MCF 10A (cell line): ENCODE data around the gene PRCD. TPM values are rescaled to one million over a fixed set of nuclear protein-coding genes. Genes with fewer than 3 reads are reported as not detected.
A peak's percentile ranks its signal among the peaks of the same experiment; 100 is the strongest.

Experiments used
- BruUV-seq: library from RNA; stranded (reverse); fragments of 400-500 nt; replicated peaks from 2 replicates; lab custom pipeline; 2021; lab: Mats Ljungman, UMichigan
- CTCF ChIA-PET: fragments of 300-600 bp; sonication (Branson Sonifier 250); formaldehyde crosslinking; extraction: SDS; loops from one replicate; lab custom pipeline; 2021; ENCODE audit warnings: antibody characterized with exemption, inconsistent platforms; lab: Yijun Ruan, JAX
- POLR2A ChIA-PET: fragments of 300-600, 350-650 bp; sonication (Branson Sonifier 250); formaldehyde crosslinking; extraction: SDS; loops from one replicate; lab custom pipeline; 2020; ENCODE audit warnings: antibody characterized with exemption, inconsistent platforms; lab: Yijun Ruan, JAX
- DNase-seq: peaks from one replicate; pipeline ENCODE4 v3.0.0-alpha.2; 2018; ENCODE audit not compliant: unreplicated experiment
- H3K27ac Mint-ChIP-seq: one replicate; pipeline ENCODE4 v1.8.0; 2022; ENCODE audit warnings: mild to moderate bottlenecking, low read depth, mixed read lengths; ENCODE audit not compliant: unreplicated experiment
- H3K27me3 Mint-ChIP-seq: one replicate; pipeline ENCODE4 v1.8.0; 2022; ENCODE audit warnings: mixed read lengths; ENCODE audit not compliant: insufficient read depth, unreplicated experiment
- H3K36me3 Mint-ChIP-seq: one replicate; pipeline ENCODE4 v1.8.0; 2022; ENCODE audit warnings: mild to moderate bottlenecking, moderate library complexity, mixed read lengths; ENCODE audit not compliant: insufficient read depth, unreplicated experiment
- H3K4me1 Mint-ChIP-seq: one replicate; pipeline ENCODE4 v1.8.0; 2022; ENCODE audit warnings: mixed read lengths; ENCODE audit not compliant: insufficient read depth, unreplicated experiment
- H3K4me3 Mint-ChIP-seq: one replicate; pipeline ENCODE4 v1.8.0; 2022; ENCODE audit warnings: mild to moderate bottlenecking, moderate library complexity, mixed read lengths; ENCODE audit not compliant: unreplicated experiment
- H3K9me3 Mint-ChIP-seq: one replicate; pipeline ENCODE4 v1.8.0; 2022; ENCODE audit warnings: mixed read lengths; ENCODE audit not compliant: unreplicated experiment
- intact Hi-C: fragments of 100-400 bp; cut with micrococcal nuclease; formaldehyde crosslinking; loops from 2 replicates; pipeline ENCODE4 v1.14.1; 2022
- total RNA-seq: library from RNA; stranded (reverse); gene quantifications from 2 replicates; pipeline ENCODE4 v1.2.3, GENCODE V29; 2022
- TF ChIP-seq, protein P1 (sequence below): fragments of 200-600 bp; IDR thresholded peaks from one replicate; pipeline ENCODE4 v1.8.0; 2022; ENCODE audit warnings: antibody characterized with exemption, mild to moderate bottlenecking; ENCODE audit not compliant: unreplicated experiment

Gene PRCD
- total RNA-seq, 1 experiment from 2014 or later = not detected

DNA sequence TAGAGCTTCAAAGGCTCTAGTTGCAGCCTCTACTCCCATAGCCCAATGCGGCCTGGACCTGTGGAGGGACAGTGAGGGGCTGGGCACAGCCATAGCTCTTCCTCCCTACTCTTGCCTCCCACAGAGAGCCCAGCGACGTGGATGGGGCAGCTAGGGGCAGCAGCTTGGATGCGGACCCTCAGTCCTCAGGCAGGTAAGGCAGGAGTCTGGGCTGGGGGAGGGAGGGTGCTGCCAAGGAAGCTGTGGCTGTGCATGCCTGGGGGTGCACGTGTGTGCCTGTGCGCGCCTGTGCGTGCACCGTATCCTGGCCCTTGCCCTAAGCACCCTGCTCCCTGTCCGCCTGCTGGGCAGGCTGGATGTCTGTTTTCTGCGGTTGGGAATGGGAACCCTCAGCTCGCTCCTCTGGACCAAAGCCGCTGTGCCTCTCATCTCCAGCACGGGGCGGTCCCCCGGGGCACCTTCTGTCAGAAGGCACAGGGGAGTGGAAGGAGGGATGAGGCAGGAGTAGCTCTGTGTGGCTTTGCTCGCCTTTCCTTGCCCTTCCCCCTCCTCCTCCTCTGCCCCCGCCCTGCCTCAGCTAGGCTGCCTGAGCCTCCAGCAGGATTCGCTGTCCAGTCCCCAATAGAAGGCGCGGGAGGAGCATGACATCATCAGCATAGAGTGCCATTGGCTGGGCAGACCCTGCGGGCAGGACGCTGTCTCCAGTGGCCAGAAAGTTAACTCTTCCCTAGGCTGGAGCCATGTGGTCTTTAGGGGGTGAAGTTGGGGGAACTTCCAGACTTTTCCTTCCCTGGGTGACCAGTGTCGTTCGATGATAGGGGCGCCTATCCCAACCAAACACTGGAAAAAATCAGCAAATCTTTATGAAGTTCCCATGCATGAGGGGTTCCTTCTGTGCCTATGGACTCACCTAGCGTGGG is 797 bp downstream of the PRCD start:
- intact Hi-C loops = no loop called here
- ChIA-PET POLR2A (interaction anchor here (0.6 to 2.9 kb wide), 9 partner anchors 10 to 164 kb away, joined by 3 to 31 read pairs (median 5); no protein-coding TSS in a partner anchor), CTCF (interaction anchor here (0.5 to 1.7 kb wide), 6 partner anchors 18 to 890 kb away, joined by 3 to 9 read pairs (median 4); no protein-coding TSS in a partner anchor)
- peak; percentile 96 for DNase-seq
- Mint-ChIP-seq H3K4me1 (no peaks in the 10 kb centered on the region), H3K36me3 (no peaks in the 10 kb centered on the region), H3K27ac (no peak overlapping the region), H3K27me3 (peaks cover 12% of the 10 kb centered on the region), H3K9me3 (no peaks in the 10 kb centered on the region), H3K4me3 (peak overlapping the region; percentile 69)
- TF ChIP-seq, protein P1, sequence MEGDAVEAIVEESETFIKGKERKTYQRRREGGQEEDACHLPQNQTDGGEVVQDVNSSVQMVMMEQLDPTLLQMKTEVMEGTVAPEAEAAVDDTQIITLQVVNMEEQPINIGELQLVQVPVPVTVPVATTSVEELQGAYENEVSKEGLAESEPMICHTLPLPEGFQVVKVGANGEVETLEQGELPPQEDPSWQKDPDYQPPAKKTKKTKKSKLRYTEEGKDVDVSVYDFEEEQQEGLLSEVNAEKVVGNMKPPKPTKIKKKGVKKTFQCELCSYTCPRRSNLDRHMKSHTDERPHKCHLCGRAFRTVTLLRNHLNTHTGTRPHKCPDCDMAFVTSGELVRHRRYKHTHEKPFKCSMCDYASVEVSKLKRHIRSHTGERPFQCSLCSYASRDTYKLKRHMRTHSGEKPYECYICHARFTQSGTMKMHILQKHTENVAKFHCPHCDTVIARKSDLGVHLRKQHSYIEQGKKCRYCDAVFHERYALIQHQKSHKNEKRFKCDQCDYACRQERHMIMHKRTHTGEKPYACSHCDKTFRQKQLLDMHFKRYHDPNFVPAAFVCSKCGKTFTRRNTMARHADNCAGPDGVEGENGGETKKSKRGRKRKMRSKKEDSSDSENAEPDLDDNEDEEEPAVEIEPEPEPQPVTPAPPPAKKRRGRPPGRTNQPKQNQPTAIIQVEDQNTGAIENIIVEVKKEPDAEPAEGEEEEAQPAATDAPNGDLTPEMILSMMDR = peak; percentile 21
- BruUV-seq = no TSS peak

DNA sequence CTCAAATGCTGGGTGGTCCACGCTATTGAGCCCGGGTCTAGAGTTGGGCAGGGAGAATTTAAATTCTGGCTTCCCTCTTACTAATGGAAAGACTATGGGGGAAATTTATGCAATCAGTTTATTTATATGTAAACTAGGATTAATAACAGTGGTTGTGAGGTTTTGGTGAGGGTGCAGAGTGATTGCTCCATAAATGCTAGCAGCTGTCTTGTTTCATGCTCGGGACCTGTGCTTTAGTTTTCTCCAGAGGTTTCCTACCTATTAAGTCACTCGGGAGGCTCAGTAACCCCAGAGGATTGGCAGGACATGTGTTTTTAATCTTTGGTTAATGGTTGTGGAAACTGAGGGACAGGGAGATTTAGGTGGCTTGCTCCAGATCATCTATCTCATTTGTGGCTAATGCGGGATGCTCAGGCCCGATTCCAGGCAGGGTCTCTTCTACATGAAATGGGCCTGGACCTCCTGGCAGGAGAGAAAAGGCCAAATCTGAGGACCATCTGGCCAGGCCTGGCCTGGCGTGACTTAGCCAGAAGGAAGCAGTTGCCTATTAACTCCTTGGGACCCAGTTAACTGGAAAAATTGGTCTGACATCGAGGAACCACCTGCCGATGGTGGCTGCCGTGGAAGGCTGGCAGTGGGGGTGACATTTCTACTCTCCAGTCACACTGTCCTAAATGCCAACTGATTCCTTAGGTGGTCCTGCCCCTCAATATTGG is 2.1 kb downstream of the PRCD start:
- H3K9me3 Mint-ChIP-seq = no peaks in the 10 kb centered on the region
- H3K4me1 Mint-ChIP-seq = no peaks in the 10 kb centered on the region
- CTCF ChIA-PET = no interaction called here
- DNase-seq = no peak
- TF ChIP-seq, protein P1 = no peak
- intact Hi-C loops = no loop called here
- no peak overlapping the region for H3K4me3 Mint-ChIP-seq
- H3K27ac Mint-ChIP-seq = no peak overlapping the region
- no peaks in the 10 kb centered on the region for H3K36me3 Mint-ChIP-seq
- H3K27me3 Mint-ChIP-seq = peaks cover 12% of the 10 kb centered on the region
- POLR2A ChIA-PET = interaction anchor here (0.7 to 2.9 kb wide), 3 partner anchors 10 to 18 kb away, joined by 3 to 31 read pairs (median 4); no protein-coding TSS in a partner anchor
- BruUV-seq = no TSS peak

DNA sequence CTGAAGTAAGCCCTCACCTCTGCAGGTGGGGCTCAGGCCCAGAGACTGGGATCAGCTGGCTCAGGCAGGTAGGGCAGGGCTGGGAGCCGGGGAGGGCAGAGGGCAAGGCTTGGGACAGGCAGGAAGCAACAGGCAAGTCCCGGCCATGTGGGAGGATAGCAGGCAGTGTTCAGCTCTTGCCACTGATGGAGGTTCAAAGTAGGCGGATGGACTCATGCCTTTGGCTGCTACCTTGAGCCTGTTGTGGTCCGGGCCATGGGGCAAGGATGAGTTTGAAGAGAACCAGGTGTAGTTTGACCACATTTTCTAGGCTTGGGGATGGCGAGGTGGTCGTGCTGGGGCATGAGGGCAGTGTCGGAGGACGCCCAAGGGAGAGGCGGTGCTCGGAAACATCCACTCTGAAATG is 2.7 kb downstream of the PRCD start:
- Mint-ChIP-seq H3K27ac (no peak overlapping the region), H3K36me3 (no peaks in the 10 kb centered on the region), H3K9me3 (no peaks in the 10 kb centered on the region), H3K4me3 (no peak overlapping the region), H3K27me3 (peaks cover 12% of the 10 kb centered on the region), H3K4me1 (no peaks in the 10 kb centered on the region)
- ChIA-PET CTCF (interaction anchor here (1.0 kb wide), 1 partner anchor 19 kb away, joined by 4 read pairs; no protein-coding TSS in a partner anchor), POLR2A (interaction anchor here (0.6 to 5.0 kb wide), 3 partner anchors 13 to 128 kb away, joined by 3 to 68 read pairs (median 3); no protein-coding TSS in a partner anchor)
- DNase-seq = no peak
- BruUV-seq = no TSS peak
- intact Hi-C loops = no loop called here
- TF ChIP-seq, protein P1 = no peak

DNA sequence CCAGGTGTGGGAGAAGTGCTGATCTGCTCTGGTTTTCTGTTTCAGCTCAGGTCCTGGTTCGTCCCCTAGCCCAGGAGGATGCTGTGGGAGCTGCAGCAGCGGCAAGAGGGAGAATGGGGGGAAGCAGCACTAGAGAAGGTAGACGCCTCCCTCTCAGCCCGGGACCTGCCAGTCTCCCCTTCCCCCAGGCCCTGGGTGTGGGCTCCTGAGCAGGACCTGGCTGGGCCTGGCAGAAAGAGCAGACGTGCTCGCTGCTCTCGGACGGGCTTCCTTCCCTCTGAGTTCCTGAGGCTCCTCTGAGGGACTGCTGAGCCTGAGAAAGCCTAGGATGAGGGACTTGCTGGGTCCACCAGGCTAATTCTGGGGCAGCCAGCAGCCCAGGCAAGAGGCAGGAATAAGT is 3.1 kb downstream of the PRCD start:
- H3K4me3 Mint-ChIP-seq = no peak overlapping the region
- H3K4me1 Mint-ChIP-seq = no peaks in the 10 kb centered on the region
- TF ChIP-seq, protein P1 = no peak
- intact Hi-C loops = no loop called here
- POLR2A ChIA-PET = interaction anchor here (0.6 to 5.0 kb wide), 5 partner anchors 9 to 128 kb away, joined by 3 to 68 read pairs (median 3); no protein-coding TSS in a partner anchor
- BruUV-seq = no TSS peak
- CTCF ChIA-PET = interaction anchor here (1.0 kb wide), 1 partner anchor 20 kb away, joined by 4 read pairs; no protein-coding TSS in a partner anchor
- no peak overlapping the region for H3K27ac Mint-ChIP-seq
- H3K9me3 Mint-ChIP-seq = no peaks in the 10 kb centered on the region
- H3K36me3 Mint-ChIP-seq = no peaks in the 10 kb centered on the region
- no peak for DNase-seq
- H3K27me3 Mint-ChIP-seq = peaks cover 12% of the 10 kb centered on the region
